GM21717 (cell line): ENCODE data around the gene SH3RF3.

Experiments used
- ATAC-seq: cut with Tn5 transposase; IDR thresholded peaks from one replicate; pipeline ENCODE4 v1.9.1; 2021; ENCODE audit warnings: mild to moderate bottlenecking, moderate library complexity; ENCODE audit not compliant: unreplicated experiment

SH3RF3 gene

DNA sequence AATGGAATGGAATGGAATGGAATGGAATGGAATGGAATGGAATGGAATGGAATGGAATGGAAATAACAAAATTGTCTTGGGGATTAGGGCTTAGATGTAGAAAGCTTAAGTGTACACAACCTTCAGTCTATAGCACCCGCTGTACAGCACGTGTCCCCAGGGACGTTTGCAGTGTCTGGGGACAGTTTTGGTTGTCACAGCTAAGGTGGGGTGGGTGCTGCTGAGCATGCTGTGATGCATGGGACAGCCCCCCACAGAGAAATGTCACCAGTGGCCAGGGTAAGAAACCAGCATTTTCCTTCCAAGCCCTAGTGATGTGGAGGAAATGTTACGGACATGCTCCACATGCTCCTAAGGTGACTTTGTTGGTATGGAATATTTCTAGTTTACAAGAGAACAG lies 70.8 kb downstream of the SH3RF3 start:
- no peak for ATAC-seq

DNA sequence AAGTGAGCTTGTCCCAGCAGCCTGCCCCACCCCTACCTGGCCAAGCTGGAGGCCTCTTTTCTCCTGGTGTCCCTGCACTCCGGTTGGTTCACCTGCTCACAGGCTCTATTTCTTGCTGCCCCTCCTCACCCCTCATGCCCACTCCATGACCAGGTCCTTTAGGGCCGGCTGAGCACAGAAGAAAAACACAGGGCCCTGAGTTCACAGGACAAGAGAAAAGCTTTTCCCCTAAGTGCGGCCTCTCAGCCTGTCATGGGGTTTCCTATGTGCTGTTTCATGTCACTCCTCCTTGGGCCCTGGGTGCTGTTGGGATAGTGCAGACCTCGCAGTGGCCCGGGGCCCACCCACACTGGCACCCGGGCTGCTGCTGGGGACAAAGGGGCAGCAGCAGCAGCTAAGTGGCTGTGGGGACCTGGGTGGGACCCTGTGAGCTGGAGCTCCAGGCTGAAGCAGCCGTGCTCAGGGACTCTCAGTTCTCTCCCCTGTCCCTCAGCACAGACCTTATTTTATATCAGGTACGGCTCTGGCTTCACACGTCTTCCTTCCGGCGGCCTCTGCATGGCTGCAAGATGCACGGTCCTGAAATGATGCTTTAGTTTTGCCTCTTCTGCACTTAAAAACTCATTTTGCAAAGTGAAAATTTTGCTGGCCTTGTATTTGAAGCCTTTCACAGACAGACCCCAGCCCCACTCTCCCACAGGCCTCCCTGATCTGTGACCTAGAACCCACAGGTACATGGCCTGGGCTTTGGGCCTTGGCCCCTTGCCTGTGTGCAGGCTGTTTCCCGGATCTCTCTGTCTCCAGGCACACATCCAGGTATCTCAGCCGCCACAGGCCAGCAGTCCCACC lies 71.8 kb downstream of the SH3RF3 start:
- ATAC-seq = no peak

GRCh38 chr2:109201465-109202327 lies 72.7 kb downstream of the SH3RF3 start:
- ATAC-seq = no peak

GRCh38 chr2:109202486-109202885 lies 73.5 kb downstream of the SH3RF3 start:
- ATAC-seq = no peak

DNA sequence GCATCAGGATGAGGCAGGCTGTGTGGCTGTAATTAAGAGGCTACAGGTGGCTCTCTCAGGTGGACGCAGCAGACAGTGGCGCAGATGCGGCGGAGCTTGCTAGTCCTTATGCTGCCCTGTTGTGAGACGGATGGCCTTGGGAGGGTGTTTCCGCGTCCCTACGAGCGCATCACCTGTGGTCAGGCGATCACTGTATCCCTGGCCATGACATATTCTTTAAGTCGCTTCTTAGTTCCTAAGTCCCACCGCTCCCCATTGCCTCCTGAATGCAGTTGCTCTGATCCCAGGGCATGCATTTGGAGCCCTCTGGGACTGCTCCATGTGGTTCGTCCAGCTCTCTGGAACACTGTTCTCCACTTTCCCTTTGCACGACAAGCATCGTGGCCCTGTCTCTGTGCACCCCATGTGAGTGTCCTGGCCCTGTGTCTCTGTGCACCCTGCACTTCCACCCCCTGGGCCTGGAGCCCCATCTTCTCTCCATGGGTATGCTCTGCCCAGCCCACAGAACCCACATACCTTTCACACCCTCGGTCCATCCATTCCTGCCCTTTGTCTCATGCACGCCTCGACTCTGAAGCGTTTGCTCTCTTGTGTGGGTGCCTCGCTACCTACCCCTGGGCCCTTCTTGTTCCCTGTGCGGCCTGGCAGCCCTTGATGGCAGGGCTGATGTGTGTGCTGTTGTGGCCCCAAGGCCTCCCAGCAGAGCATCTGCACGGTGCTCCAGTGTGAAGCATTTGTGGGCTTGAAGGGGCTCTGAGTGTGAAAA lies 74.4 kb downstream of the SH3RF3 start:
- no peak for ATAC-seq

DNA sequence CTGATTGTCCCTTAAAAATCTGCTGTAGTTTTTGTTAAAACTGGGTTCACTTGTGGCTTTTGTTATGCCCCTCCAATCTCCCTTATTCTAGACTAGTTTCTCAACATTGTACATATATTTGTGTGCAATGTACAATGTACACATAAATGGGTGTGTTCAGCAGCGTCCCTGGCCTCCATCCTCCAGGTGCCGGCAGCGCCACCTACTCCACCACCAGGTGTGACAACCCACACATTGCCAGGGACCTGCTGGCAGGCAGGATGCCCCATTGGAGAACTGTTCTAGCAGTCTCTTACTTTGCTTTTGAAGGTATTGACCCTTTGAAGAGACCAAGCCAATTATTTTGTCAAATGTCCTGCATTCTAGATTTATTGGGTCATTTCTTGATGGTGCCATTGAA lies 75.4 kb downstream of the SH3RF3 start:
- no peak for ATAC-seq

DNA sequence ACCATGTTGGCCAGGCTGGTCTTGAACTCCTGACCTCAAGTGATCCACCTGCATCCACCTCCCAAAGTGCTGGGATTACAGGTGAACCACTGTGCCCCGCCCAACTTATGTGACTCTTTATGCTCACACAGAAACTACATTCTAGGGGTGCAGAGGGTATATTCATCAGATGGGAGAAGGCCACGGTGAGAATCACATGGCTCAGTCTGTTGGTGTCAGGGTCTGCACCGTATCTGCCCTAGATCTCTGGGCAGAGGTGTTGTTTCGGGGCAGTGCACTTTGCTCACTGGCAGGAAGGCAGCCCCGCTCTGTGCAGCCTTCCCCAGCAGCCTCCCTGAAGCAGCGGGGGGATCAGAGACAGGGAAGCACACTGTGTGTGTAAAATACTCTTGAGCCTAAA lies 76.4 kb downstream of the SH3RF3 start:
- no peak for ATAC-seq

DNA sequence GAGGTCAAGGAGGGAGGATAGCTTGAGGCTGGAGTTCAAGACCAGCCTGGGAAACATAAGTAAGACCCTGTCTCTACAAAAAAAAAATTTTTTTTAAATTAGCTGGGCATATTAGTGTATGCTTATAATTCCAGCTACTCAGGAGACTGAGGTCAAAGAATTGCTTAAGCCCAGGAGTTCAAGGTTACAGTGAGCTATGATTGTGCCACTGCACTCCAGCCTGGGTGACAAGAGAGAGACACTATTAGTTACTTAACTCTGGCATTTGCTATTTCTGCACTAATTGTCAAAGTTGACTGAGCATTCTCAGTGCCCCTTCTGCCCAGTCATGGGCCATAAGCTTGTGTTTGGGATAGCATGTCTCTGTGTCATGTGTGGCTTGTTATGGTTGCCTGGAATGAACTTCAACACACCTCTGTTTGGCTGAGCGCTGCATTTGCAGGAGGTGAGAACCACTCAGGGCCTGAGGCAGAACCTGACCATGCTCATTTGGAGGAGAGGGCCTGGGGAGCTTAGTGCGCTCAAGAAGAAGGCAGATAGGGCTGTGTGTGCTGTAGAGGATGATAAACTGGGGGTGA lies 77.7 kb downstream of the SH3RF3 start:
- no peak for ATAC-seq

- ATAC-seq = no peak
These were observed 78.2 kb downstream of the SH3RF3 start for GRCh38 chr2:109207176-109207575.

- no peak for ATAC-seq
These were observed 79.3 kb downstream of the SH3RF3 start for GRCh38 chr2:109208071-109208950.

DNA sequence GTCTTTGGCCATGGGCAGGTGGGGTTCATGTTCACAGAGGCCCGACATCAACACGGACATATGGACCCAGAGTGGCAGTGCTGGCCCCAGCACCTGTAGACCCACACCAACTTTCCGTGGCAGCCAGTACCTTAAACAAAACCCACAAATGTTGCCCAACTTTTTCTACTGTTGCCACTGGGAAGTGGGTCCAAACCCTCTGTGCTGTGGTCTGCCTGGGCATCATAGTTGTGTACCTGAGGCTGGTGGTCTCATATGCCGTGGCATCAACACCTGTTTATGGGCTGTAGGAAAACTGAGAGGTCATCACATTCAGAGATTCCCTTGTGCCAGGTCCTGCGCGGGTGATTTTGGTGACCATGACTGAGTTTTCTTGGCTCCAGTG lies 79.9 kb downstream of the SH3RF3 start:
- no peak for ATAC-seq

- no peak for ATAC-seq
These were observed 80.4 kb downstream of the SH3RF3 start for GRCh38 chr2:109209412-109209811.

GRCh38 chr2:109209941-109210340 lies 80.9 kb downstream of the SH3RF3 start:
- no peak for ATAC-seq

- no peak for ATAC-seq
These were observed 81.6 kb downstream of the SH3RF3 start for GRCh38 chr2:109210431-109211200.

DNA sequence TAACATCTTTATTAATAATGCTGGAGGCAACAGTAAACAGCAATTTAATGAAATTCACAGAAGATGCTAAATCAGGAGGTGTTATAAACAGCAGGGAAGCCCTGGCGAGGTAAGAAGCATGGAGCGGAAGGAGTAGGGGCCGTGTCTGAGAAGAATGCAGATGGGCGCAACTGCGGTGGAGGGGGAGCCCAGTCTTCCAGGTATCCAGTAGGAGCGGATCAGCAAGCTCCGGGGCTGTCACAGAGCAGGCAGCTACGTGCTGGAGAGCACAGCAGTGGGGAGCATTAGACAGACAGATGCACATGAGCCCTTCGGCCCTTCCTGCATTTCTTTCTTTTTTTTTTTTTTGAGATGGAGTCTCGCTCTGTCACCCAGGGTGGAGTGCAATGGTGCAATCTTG lies 82.3 kb downstream of the SH3RF3 start:
- no peak for ATAC-seq

DNA sequence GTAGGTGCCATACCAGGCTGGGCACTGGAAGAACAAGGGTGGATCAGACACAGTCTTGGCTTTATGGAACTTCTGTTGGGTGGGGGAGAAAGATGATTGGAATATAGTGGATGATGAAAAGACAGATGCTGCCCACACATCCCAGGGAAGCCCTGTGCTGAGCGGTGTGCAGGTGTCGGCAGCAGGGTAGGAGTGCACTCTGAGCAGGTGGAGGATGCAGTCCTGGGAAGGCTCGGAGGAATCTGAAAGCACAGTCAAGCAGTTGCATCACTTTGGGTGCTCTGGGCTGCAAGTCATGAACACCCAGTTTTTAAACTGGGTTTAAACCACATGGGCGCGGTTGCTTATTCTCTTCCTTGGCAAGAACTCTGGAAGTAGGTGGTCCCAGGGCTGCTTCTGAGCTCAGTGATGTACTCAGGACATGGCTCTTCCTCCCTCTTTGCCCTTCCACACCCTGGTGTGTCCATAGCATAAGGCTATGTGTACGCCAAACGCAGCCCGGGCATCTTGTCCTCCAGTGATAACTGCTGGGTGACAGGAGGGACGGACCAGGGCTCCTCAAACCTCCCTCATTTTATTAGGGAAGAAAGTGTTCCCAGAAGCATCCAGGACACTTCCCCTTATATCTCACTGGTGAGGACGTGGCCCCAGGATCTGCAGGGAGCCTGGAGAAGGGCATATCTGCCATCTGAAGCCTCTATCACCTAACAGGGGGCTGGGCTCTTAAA lies 84.0 kb downstream of the SH3RF3 start:
- no peak for ATAC-seq

DNA sequence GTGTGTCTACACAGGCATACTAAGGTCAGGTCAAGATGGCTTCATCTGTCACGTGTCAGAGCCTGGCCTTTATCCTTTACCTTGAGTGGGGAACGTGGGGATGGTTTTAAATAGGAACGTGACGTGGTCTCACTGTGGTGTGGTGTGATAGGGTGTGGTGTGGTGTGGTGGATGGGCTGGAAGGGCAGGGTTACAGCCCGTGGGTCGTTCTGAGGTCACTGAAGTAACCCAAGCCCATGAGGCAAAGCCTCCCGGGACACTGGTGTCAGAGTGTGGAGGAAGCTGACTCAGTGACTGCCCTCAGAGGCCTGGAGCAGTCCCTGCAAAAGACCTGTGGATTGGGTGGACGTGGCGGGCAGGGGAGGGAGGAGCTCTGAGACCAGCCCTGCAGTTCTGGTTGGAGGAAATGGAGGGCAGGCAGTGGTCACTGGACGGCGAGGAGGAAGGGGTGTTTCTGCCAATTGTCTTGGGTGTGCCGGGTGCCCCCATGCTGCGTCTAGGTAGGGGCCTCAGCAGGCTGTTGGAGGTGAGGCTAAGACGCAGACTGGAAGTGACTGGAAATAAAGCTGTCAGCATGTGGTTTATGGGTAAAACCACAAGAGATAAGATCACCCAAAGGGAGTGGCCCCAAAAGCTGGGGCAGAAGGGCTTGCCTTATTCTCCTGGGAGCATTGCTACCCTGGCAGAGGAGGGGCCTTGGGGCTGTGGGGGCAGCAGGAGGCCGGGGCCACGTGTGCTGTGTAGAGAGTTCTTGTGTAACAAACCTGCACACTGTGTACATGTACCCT lies 84.8 kb downstream of the SH3RF3 start:
- ATAC-seq = peak; percentile 58
